H1 (cell line): ENCODE data around the gene MARVELD2. TPM values are rescaled to one million over a fixed set of nuclear protein-coding genes. Genes with fewer than 3 reads are reported as not detected.

Experiments used
- CTCF ChIA-PET: fragments of 300-600 bp; sonication (Branson Sonifier 250); formaldehyde crosslinking; loops from one replicate; lab custom pipeline; 2021; ENCODE audit not compliant: partially characterized antibody; lab: Charles Lee
- POLR2A ChIA-PET: fragments of 300-600 bp; sonication (Branson Sonifier 250); formaldehyde crosslinking; loops from one replicate; lab custom pipeline; 2021; ENCODE audit warnings: inconsistent platforms; ENCODE audit not compliant: partially characterized antibody; lab: Charles Lee
- DNase-seq, 2 experiments: peaks; one replicate each; pipeline versions ENCODE4 v3.0.0 to v3.0.0-alpha.2; 2010 to 2022; ENCODE audit warnings: low spot score in 2 of 2, low read depth in 1 of 2, mixed read lengths in 1 of 2
- FAIRE-seq: peaks from 2 replicates; lab custom pipeline; 2011; peaks lifted over from hg19 to GRCh38; lab: Jason Lieb, UNC
- H2AFZ ChIP-seq: 2 replicates; pipeline ENCODE4 v1.8.1; 2012; ENCODE audit warnings: low read length, inconsistent platforms
- H2AK5ac ChIP-seq: 2 replicates; pipeline ENCODE4 v1.6.1; 2013; ENCODE audit warnings: low read depth, low read length
- H2BK120ac ChIP-seq: replicated peaks from 2 replicates; pipeline ENCODE3; 2013; ENCODE audit warnings: low read depth, low read length, inconsistent platforms
- H2BK12ac ChIP-seq: 2 replicates; pipeline ENCODE4 v1.6.1; 2013; ENCODE audit warnings: low read depth, low read length
- H2BK15ac ChIP-seq: 2 replicates; pipeline ENCODE4 v1.6.1; 2013; ENCODE audit warnings: low read length
- H2BK20ac ChIP-seq: 2 replicates; pipeline ENCODE4 v1.6.1; 2013; ENCODE audit warnings: low read length
- H2BK5ac ChIP-seq: 2 replicates; pipeline ENCODE4 v1.6.1; 2013; ENCODE audit warnings: low read depth, low read length
- H3K14ac ChIP-seq: 2 replicates; pipeline ENCODE4 v1.6.1; 2013; ENCODE audit warnings: inconsistent platforms; ENCODE audit not compliant: insufficient read length
- H3K18ac ChIP-seq: 2 replicates; pipeline ENCODE4 v1.6.1; 2013; ENCODE audit warnings: low read length; ENCODE audit errors: extremely low read depth
- H3K23ac ChIP-seq: 2 replicates; pipeline ENCODE4 v1.6.1; 2013; ENCODE audit warnings: inconsistent platforms; ENCODE audit not compliant: insufficient read length
- H3K23me2 ChIP-seq: 2 replicates; pipeline ENCODE4 v1.6.1; 2013; ENCODE audit warnings: low read depth, low read length
- H3K27ac ChIP-seq: 2 replicates; pipeline ENCODE4 v1.6.1; 2011; ENCODE audit warnings: low read depth, low read length, inconsistent platforms
- H3K27me3 ChIP-seq, 4 experiments: replicated peaks in 1 of 4; 1 replicate in 1 of 4; 2 replicates in 3 of 4; pipeline versions ENCODE4 v1.6.1 to v1.8.1; 2011 to 2013; ENCODE audit warnings: low read length in 3 of 4, mild to moderate bottlenecking in 3 of 4, inconsistent platforms in 2 of 4, mixed read lengths in 2 of 4, moderate library complexity in 1 of 4; ENCODE audit not compliant: control insufficient read depth in 3 of 4, insufficient read depth in 3 of 4; ENCODE audit errors: extremely low read depth in 1 of 4
- H3K36me3 ChIP-seq, 4 experiments: 2 replicates each; pipeline versions ENCODE4 v1.6.1 to v1.8.1; 2011 to 2013; ENCODE audit warnings: mild to moderate bottlenecking in 4 of 4, low read length in 3 of 4, moderate library complexity in 2 of 4, control low read depth in 1 of 4, inconsistent platforms in 1 of 4; ENCODE audit not compliant: insufficient read depth in 4 of 4, control insufficient read depth in 2 of 4
- H3K4ac ChIP-seq: replicated peaks from 2 replicates; pipeline ENCODE3; 2013; ENCODE audit warnings: low read length, low read depth, mixed read lengths, inconsistent platforms; ENCODE audit not compliant: insufficient read length
- H3K4me1 ChIP-seq, 4 experiments: replicated peaks in 1 of 4; 1 replicate in 1 of 4; 2 replicates in 3 of 4; pipeline versions ENCODE4 v1.6.1 to v1.8.1; 2011 to 2013; ENCODE audit warnings: low read length in 3 of 4, inconsistent platforms in 2 of 4, mixed read lengths in 1 of 4; ENCODE audit not compliant: insufficient read depth in 4 of 4, control insufficient read depth in 3 of 4
- H3K4me2 ChIP-seq, 2 experiments: 2 replicates each; pipeline versions ENCODE4 v1.6.1 to v1.8.1; 2011 to 2013; ENCODE audit warnings: low read depth in 2 of 2, low read length in 2 of 2, control low read depth in 1 of 2, inconsistent platforms in 1 of 2, mild to moderate bottlenecking in 1 of 2; ENCODE audit not compliant: insufficient read depth in 1 of 2
- H3K4me3 ChIP-seq, 4 experiments: fragments of 200-600, 300-600 bp in 1 of 4; sonication (generic), shearing (Covaris generic), sonication (Bioruptor Twin) in 1 of 4; 2 replicates each; pipeline versions ENCODE4 v1.5.1 to v1.8.1; 2011 to 2016; ENCODE audit warnings: low read length in 4 of 4, low read depth in 3 of 4, control low read depth in 2 of 4, inconsistent platforms in 2 of 4, mild to moderate bottlenecking in 2 of 4, mixed read lengths in 1 of 4, moderate library complexity in 1 of 4; ENCODE audit not compliant: insufficient read depth in 2 of 4; ENCODE audit errors: extremely low read depth in 1 of 4
- H3K56ac ChIP-seq: replicated peaks from 2 replicates; pipeline ENCODE3; 2013; ENCODE audit warnings: low read depth, mild to moderate bottlenecking, mixed read lengths, low read length, inconsistent platforms; ENCODE audit not compliant: insufficient read length
- H3K79me1 ChIP-seq: 2 replicates; pipeline ENCODE4 v1.6.1; 2013; ENCODE audit warnings: low read depth, low read length, control low read depth
- H3K79me2 ChIP-seq, 2 experiments: 2 replicates each; pipeline versions ENCODE4 v1.6.1 to v1.8.1; 2012 to 2013; ENCODE audit warnings: low read length in 2 of 2, mild to moderate bottlenecking in 2 of 2, inconsistent platforms in 1 of 2; ENCODE audit not compliant: insufficient read depth in 2 of 2, control insufficient read depth in 1 of 2
- H3K9ac ChIP-seq, 4 experiments: replicated peaks in 1 of 4; 1 replicate in 1 of 4; 2 replicates in 3 of 4; pipeline versions ENCODE4 v1.6.1 to v1.8.1; 2011 to 2013; ENCODE audit warnings: low read depth in 3 of 4, low read length in 3 of 4, control low read depth in 2 of 4, mild to moderate bottlenecking in 2 of 4, moderate library complexity in 2 of 4, inconsistent platforms in 1 of 4; ENCODE audit errors: extremely low read depth in 1 of 4
- H3K9me3 ChIP-seq, 2 experiments: 2 replicates each; pipeline versions ENCODE4 v1.6.1 to v1.8.1; 2012 to 2013; ENCODE audit warnings: mild to moderate bottlenecking in 2 of 2, moderate library complexity in 2 of 2, control low read depth in 1 of 2, inconsistent platforms in 1 of 2, low read depth in 1 of 2, low read length in 1 of 2, mixed read lengths in 1 of 2; ENCODE audit not compliant: insufficient read depth in 2 of 2
- H4K20me1 ChIP-seq, 2 experiments: replicated peaks in 1 of 2; 2 replicates each; pipeline versions ENCODE3 to v1.8.1; 2011 to 2013; ENCODE audit warnings: inconsistent platforms in 2 of 2, low read length in 2 of 2, mild to moderate bottlenecking in 1 of 2; ENCODE audit not compliant: insufficient read depth in 2 of 2, control insufficient read depth in 1 of 2
- H4K5ac ChIP-seq: 2 replicates; pipeline ENCODE4 v1.6.1; 2013; ENCODE audit warnings: low read length, low read depth, mixed read lengths, inconsistent platforms; ENCODE audit not compliant: insufficient read length
- H4K8ac ChIP-seq: 2 replicates; pipeline ENCODE4 v1.8.0; 2013; ENCODE audit warnings: mild to moderate bottlenecking, moderate library complexity, low read length, inconsistent platforms; ENCODE audit not compliant: insufficient read depth; ENCODE audit errors: extremely low read depth
- H4K91ac ChIP-seq: replicated peaks from 2 replicates; pipeline ENCODE3; 2013; ENCODE audit warnings: low read length, mixed read lengths, inconsistent platforms; ENCODE audit not compliant: insufficient read length
- HDAC2 ChIP-seq, 2 experiments: fragments of 300-600 bp in 1 of 2; sonication (generic) in 1 of 2; IDR thresholded peaks; 2 replicates each; pipeline ENCODE4 v1.6.1; 2011 to 2012; ENCODE audit warnings: low read depth in 2 of 2, low read length in 2 of 2, mild to moderate bottlenecking in 2 of 2, moderate library complexity in 2 of 2, borderline replicate concordance in 1 of 2, inconsistent platforms in 1 of 2
- ZNF274 ChIP-seq: IDR thresholded peaks from 2 replicates; pipeline ENCODE4 v1.7.0; 2012; ENCODE audit warnings: low read length, borderline replicate concordance; ENCODE audit errors: extremely low read depth
- WGBS, 2 experiments: shearing (Covaris generic) in 1 of 2; methylation state at CpG; one replicate each; pipeline versions ENCODE4 v1.1.6 to v1.1.7; 2013 to 2015; ENCODE audit warnings: low lambda C conversion rate in 2 of 2, mixed read lengths in 2 of 2, inconsistent platforms in 1 of 2, low coverage in 1 of 2, missing lambda C conversion rate in 1 of 2; ENCODE audit not compliant: insufficient replicate concordance in 2 of 2, insufficient coverage in 1 of 2, insufficient read length in 1 of 2; ENCODE audit errors: extremely low coverage in 1 of 2, missing lambda C conversion rate in 1 of 2; 5-methylcytosine and 5-hydroxymethylcytosine counted together
- polyA plus RNA-seq, 7 experiments: library from polyadenylated mRNA; depleted of rRNA in 3 of 7; stranded (reverse) in 5 of 7; unstranded in 2 of 7; fragments of >200 nt in 5 of 7; fragments of 200-250 nt in 2 of 7; gene quantifications; 1 replicate in 5 of 7; 2 replicates in 1 of 7; 4 replicates in 1 of 7; pipeline versions ENCODE4 v1.2.1 to v1.2.3, GENCODE V29; 2011 to 2013; ENCODE audit warnings: missing spikeins in 2 of 7, mixed read lengths in 2 of 7
- total RNA-seq: library from RNA; stranded (reverse); fragmentation: NEBNext Ultra II Directional; extraction: Animal tissue kit (Norgen Biotek cat#: 25700); gene quantifications from 2 replicates; pipeline ENCODE4 v1.2.1, GENCODE V29; 2021

The MARVELD2 gene
- total and polyA plus RNA-seq, 2 of the 8 experiments (the other 6 are each of a cell fraction or from before 2014, with no cell fraction given), result 18.7 to 31.0 TPM

- H3K4me2 ChIP-seq, result peak overlapping the region; percentile 78 to 87
- no peak overlapping the region for H3K56ac ChIP-seq
- no peaks in the 10 kb centered on the region for H3K27me3 ChIP-seq
- H3K9ac ChIP-seq, result peak overlapping the region; percentile 70 to 88 (median 80); a peak in 6 of 7 replicates
- TF ChIP-seq ZNF274 (no peak), HDAC2 (IDR thresholded peaks at IDR 0.05; ENCODE audit: borderline replicate concordance in 1 of 2, low read depth in 2 of 2, low read length in 2 of 2) (peak in 1 of 2 experiments; percentile 38; a peak in 1 of 4 replicates)
- TF ChIP-seq, all 59 proteins: peak for 1
- no peak for FAIRE-seq
- H3K4me3 ChIP-seq, result peak overlapping the region; percentile 82 to 96 (median 92)
- peak overlapping the region; percentile 90 for H4K91ac ChIP-seq
- H2AFZ ChIP-seq, result peak overlapping the region; percentile 59; the same call in 1 of the 2 replicates
- no peak overlapping the region for H2AK5ac ChIP-seq
- peak overlapping the region; percentile 93; the same call in 1 of the 2 replicates for H3K27ac ChIP-seq
- peaks cover 0 to 1% of the 10 kb centered on the region in 2 experiments for H4K20me1 ChIP-seq
- H2BK15ac ChIP-seq, result peak overlapping the region; percentile 88; the same call in 1 of the 2 replicates
- H3K23me2 ChIP-seq, result peaks cover 2% of the 10 kb centered on the region; the same call in 1 of the 2 replicates
- no peak overlapping the region for H3K14ac ChIP-seq
- H2BK12ac ChIP-seq, result peak overlapping the region; percentile 93
- H3K9me3 ChIP-seq, result no peaks in the 10 kb centered on the region
- no peak overlapping the region for H2BK20ac ChIP-seq
- WGBS, 2 experiments, result 12% methylated on average over 17 of the region's 17 CpGs; no CpG with 5 or more reads in 1 of the 2 experiments
- H3K79me1 ChIP-seq, result peaks cover 3% of the 10 kb centered on the region; the same call in 1 of the 2 replicates
- DNase-seq, result no peak
- H3K23ac ChIP-seq, result no peak overlapping the region
- peak overlapping the region; percentile 95 for H2BK5ac ChIP-seq
- H3K18ac ChIP-seq, result peak overlapping the region; percentile 89
- no peak overlapping the region for H2BK120ac ChIP-seq
- peaks cover 0 to 9% (median 6%) of the 10 kb centered on the region in 4 experiments; a peak in 4 of 7 replicates for H3K4me1 ChIP-seq
- H4K8ac ChIP-seq, result peak overlapping the region; percentile 99
- ChIA-PET POLR2A (no interaction called here), CTCF (no interaction called here)
- H3K36me3 ChIP-seq, result no peaks in the 10 kb centered on the region
- H4K5ac ChIP-seq, result peak overlapping the region; percentile 97
- no peak overlapping the region for H3K4ac ChIP-seq
- peaks cover 9 to 31% of the 10 kb centered on the region in 2 experiments for H3K79me2 ChIP-seq
Measured at GRCh38 chr5:69491838-69492390, 77.0 kb downstream of the MARVELD2 start.
